Measurements from ENCODE around the gene TMCC1. TPM values are rescaled to one million over a fixed set of nuclear protein-coding genes. Genes with fewer than 3 reads are reported as not detected.
A peak's percentile ranks its signal among the peaks of the same experiment; 100 is the strongest.

The TMCC1 gene
- total RNA-seq, 1 donor from 2014 or later = 35.2 TPM

GRCh38 chr3:129609591-129610182 is 283.8 kb downstream of the TMCC1 start:
- DNase-seq (ENCODE audit: low spot score) = no peak
- intact Hi-C loops (cut with DNase I) = loop anchor here (5.0 to 10.0 kb wide), 2 partner anchors 117 to 225 kb away; no protein-coding TSS in a partner anchor

- intact Hi-C loops (cut with DNase I) = loop anchor here (5.0 to 10.0 kb wide), 2 partner anchors 117 to 224 kb away; no protein-coding TSS in a partner anchor
- no peak for DNase-seq (ENCODE audit: low spot score)
These were observed 284.4 kb downstream of the TMCC1 start for GRCh38 chr3:129608936-129609590.

GRCh38 chr3:129608087-129608935 is 285.2 kb downstream of the TMCC1 start:
- DNase-seq (ENCODE audit: low spot score) = no peak
- intact Hi-C loops (cut with DNase I) = loop anchor here (5.0 to 10.0 kb wide), 2 partner anchors 116 to 224 kb away; no protein-coding TSS in a partner anchor

- DNase-seq (ENCODE audit: low spot score) = no peak
- intact Hi-C loops (cut with DNase I) = loop anchor here (2.0 to 10.0 kb wide), 3 partner anchors 15 to 223 kb away; no protein-coding TSS in a partner anchor
These were observed 286.0 kb downstream of the TMCC1 start for GRCh38 chr3:129607391-129608068.

GRCh38 chr3:129606636-129607390 is 286.7 kb downstream of the TMCC1 start, which contains the start of gene PLXND1:
Gene PLXND1 (minus strand): TSS chr3:129606676. CDS start chr3:129606639, 37 bp downstream.
- DNase-seq (ENCODE audit: low spot score) = no peak
- intact Hi-C loops (cut with DNase I) = loop anchor here (2.0 to 10.0 kb wide), 3 partner anchors 14 to 222 kb away; no protein-coding TSS in a partner anchor

GRCh38 chr3:129605922-129606635 is 287.4 kb downstream of the TMCC1 start:
- intact Hi-C loops (cut with DNase I) = loop anchor here (2.0 to 10.0 kb wide), 3 partner anchors 13 to 221 kb away; no protein-coding TSS in a partner anchor
- DNase-seq (ENCODE audit: low spot score) = no peak

- DNase-seq (ENCODE audit: low spot score) = no peak
- intact Hi-C loops (cut with DNase I) = loop anchor here (5.0 to 10.0 kb wide), 2 partner anchors 113 to 221 kb away; no protein-coding TSS in a partner anchor
These were observed 288.1 kb downstream of the TMCC1 start for GRCh38 chr3:129605203-129605921.

GRCh38 chr3:129604767-129605166 is 288.7 kb downstream of the TMCC1 start:
- intact Hi-C loops (cut with DNase I) = loop anchor here (5.0 to 10.0 kb wide), 2 partner anchors 112 to 220 kb away; no protein-coding TSS in a partner anchor
- no peak for DNase-seq (ENCODE audit: low spot score)

- intact Hi-C loops (cut with DNase I) = loop anchor here (10.0 kb wide), 1 partner anchor 219 kb away; no protein-coding TSS in a partner anchor
- no peak for DNase-seq (ENCODE audit: low spot score)
These were observed 289.3 kb downstream of the TMCC1 start for GRCh38 chr3:129603991-129604749.

GRCh38 chr3:129603561-129603942 is 290.0 kb downstream of the TMCC1 start:
- no peak for DNase-seq (ENCODE audit: low spot score)
- intact Hi-C loops (cut with DNase I) = loop anchor here (10.0 kb wide), 1 partner anchor 219 kb away; no protein-coding TSS in a partner anchor

- intact Hi-C loops (cut with DNase I) = loop anchor here (10.0 kb wide), 1 partner anchor 218 kb away; no protein-coding TSS in a partner anchor
These were observed 290.6 kb downstream of the TMCC1 start for GRCh38 chr3:129602730-129603560.

GRCh38 chr3:129602309-129602708 is 291.2 kb downstream of the TMCC1 start:
- intact Hi-C loops (cut with DNase I) = loop anchor here (10.0 kb wide), 1 partner anchor 218 kb away; no protein-coding TSS in a partner anchor
- DNase-seq (ENCODE audit: low spot score) = no peak

More at GRCh38 chr3:129602730-129603560, 290.6 kb downstream of the TMCC1 start:
- peak; percentile 87 for DNase-seq (ENCODE audit: low spot score)

GRCh38 chr3:129601713-129602112 is 291.8 kb downstream of the TMCC1 start:
- intact Hi-C loops (cut with DNase I) = loop anchor here (10.0 kb wide), 1 partner anchor 217 kb away; no protein-coding TSS in a partner anchor
- no peak for DNase-seq (ENCODE audit: low spot score)

GRCh38 chr3:129600348-129600747 is 293.2 kb downstream of the TMCC1 start:
- DNase-seq (ENCODE audit: low spot score) = no peak
- intact Hi-C loops (cut with DNase I) = loop anchor here (10.0 kb wide), 1 partner anchor 216 kb away; no protein-coding TSS in a partner anchor

GRCh38 chr3:129599607-129600006 is 293.9 kb downstream of the TMCC1 start:
- DNase-seq (ENCODE audit: low spot score) = peak; percentile 91
- intact Hi-C loops (cut with DNase I) = loop anchor here (10.0 kb wide), 1 partner anchor 215 kb away; no protein-coding TSS in a partner anchor
